GM10266 (cell line): Measurements from ENCODE around the gene ZG16.

ENCODE experiments used
- DNase-seq: peaks from one replicate; pipeline ENCODE4 v3.0.0; 2012; ENCODE audit errors: extremely low spot score
- TF ChIP-seq, protein P1 (sequence below): IDR thresholded peaks from 2 replicates; pipeline ENCODE4 v1.5.1; 2012; ENCODE audit warnings: mild to moderate bottlenecking, low read depth; ENCODE audit not compliant: control insufficient read depth, insufficient read depth; ENCODE audit errors: missing control alignments

ZG16 gene

DNA sequence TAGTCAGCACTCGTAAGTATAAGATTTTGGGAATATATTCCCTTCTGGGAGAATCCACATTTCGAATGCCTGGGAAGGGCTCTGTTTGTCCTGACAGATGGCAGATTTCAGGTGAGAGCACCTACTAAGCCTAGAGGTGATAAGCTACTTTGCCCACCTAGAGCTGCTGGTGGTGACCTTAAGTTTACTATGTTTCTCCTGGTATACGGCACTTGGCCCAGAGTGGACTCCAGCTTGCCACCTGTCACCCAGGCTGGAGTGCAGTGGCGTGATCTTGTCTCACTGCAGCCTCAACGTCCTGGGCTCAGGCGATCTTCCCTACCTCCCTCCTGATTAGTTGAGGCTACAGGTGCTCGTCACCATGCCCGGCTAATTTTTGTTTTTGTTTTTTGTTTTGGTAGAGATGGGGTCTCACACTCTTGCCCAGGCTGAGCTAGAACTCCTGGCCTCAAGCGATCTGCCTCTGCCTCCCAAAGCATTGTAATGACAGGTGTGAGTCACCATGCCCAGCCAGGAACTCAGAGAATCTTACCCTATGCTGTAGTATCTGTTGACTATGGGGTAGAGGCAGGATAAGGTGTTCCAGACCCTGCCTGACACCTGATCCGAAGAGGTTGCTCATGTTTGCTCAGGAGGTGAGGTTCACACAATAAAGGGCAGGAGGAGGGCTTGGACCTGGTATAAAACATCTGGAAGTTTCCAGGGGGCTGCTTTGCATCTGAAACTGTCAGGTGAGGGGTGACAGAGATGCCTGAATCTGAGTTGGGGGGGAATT is at the start of gene ZG16:
Gene ZG16, plus strand, starts transcription at position 681 of the 775 bp plus-strand sequence. CDS start 1,011 bp downstream, outside the sequence.
- no peak for DNase-seq

DNA sequence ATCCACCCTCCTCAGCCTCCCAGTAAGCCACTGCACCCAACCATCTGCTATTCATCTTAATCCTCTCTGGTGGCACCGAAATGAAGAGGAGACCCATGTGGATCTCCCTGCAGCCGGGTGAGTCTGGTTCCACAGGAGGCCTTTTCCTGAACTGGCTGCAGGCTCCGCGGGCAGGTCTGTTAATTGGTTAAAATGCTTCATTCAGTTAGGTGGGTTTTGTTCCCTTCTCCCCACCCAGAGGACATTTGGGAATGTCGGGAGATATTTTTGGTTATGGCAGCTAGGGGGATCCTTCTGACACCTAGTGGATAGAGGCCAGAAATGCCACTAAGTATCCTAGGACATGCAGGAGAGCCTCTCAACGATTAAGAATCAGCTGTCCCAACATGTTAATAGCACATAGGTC is 48.9 kb upstream of the ZG16 start:
- DNase-seq, result no peak

More for the DNA sequence above, at the start of gene ZG16:
- TF ChIP-seq, protein P1, sequence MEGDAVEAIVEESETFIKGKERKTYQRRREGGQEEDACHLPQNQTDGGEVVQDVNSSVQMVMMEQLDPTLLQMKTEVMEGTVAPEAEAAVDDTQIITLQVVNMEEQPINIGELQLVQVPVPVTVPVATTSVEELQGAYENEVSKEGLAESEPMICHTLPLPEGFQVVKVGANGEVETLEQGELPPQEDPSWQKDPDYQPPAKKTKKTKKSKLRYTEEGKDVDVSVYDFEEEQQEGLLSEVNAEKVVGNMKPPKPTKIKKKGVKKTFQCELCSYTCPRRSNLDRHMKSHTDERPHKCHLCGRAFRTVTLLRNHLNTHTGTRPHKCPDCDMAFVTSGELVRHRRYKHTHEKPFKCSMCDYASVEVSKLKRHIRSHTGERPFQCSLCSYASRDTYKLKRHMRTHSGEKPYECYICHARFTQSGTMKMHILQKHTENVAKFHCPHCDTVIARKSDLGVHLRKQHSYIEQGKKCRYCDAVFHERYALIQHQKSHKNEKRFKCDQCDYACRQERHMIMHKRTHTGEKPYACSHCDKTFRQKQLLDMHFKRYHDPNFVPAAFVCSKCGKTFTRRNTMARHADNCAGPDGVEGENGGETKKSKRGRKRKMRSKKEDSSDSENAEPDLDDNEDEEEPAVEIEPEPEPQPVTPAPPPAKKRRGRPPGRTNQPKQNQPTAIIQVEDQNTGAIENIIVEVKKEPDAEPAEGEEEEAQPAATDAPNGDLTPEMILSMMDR, result no peak

GRCh38 chr16:29730649-29731048 is 47.4 kb upstream of the ZG16 start:
- TF ChIP-seq, protein P1, result no peak
- no peak for DNase-seq

More for the DNA sequence above, 48.9 kb upstream of the ZG16 start:
- TF ChIP-seq, protein P1, result peak; percentile 55

- DNase-seq, result peak; percentile 79
These were observed 46.1 kb upstream of the ZG16 start for GRCh38 chr16:29731768-29732601.

DNA sequence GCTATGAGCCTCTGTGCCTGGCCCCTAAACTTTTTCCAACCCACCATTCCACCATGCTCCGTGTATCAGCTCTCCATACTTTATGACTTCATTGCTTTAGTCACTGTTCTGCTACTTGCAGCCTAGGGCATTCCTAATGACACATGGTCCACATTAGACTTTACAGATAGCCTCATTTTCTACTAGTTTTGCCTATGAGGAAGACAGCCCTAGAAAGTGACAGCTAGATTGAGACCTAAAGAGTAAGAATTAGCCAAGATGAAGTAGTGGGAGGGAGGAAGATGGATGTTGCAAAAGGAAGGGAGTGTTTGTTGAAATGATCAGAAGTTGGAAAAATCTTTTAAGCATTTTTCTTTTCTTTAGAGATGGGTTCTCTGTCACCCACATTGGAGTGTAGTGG is 43.3 kb upstream of the ZG16 start:
- DNase-seq, result no peak
- TF ChIP-seq, protein P1, result no peak

- TF ChIP-seq, protein P1, result no peak
- no peak for DNase-seq
These were observed 41.9 kb upstream of the ZG16 start for GRCh38 chr16:29736112-29736511.

GRCh38 chr16:29736764-29737163 is 41.3 kb upstream of the ZG16 start:
- no peak for DNase-seq
- TF ChIP-seq, protein P1, result no peak
